Mucosa of descending colon (tissue), 3 donors: ENCODE measurements around the gene INPP5F. TPM values are rescaled to one million over a fixed set of nuclear protein-coding genes. Genes with fewer than 3 reads are reported as not detected.

Experiments used
- ATAC-seq: fragments of 200-7000 bp; cut with Tn5 transposase; one replicate; pipeline ENCODE4 v1.9.1; 2020; ENCODE audit warnings: mild to moderate bottlenecking, moderate library complexity
- DNase-seq, 3 donors: peaks; one replicate each; pipeline ENCODE4 v3.0.0-alpha.2; 2020
- H3K36me3 ChIP-seq: fragments of 200-600 bp; one replicate; pipeline ENCODE4 v1.8.0; 2021; ENCODE audit warnings: low read depth, mild to moderate bottlenecking
- H3K4me1 ChIP-seq: fragments of 200-600 bp; one replicate; pipeline ENCODE4 v1.8.0; 2021; ENCODE audit warnings: low read depth, mild to moderate bottlenecking
- H3K4me3 ChIP-seq: fragments of 200-600 bp; one replicate; pipeline ENCODE4 v1.8.0; 2021; ENCODE audit warnings: mild to moderate bottlenecking
- H3K9me3 ChIP-seq: fragments of 200-600 bp; one replicate; pipeline ENCODE4 v1.8.0; 2021; ENCODE audit warnings: mild to moderate bottlenecking
- intact Hi-C, 2 donors: fragments of 100-400 bp; cut with DNase I in 1 of 2; cut with micrococcal nuclease in 1 of 2; formaldehyde crosslinking; loops; one replicate each; pipeline versions ENCODE4 v1.11.0 to v1.11.1; 2022; cut with DNase I, micrococcal nuclease
- total RNA-seq, 3 donors: library from RNA; stranded (reverse); fragmentation: NEBNext Ultra II Directional in 2 of 3; extraction: Animal tissue kit (Norgen Biotek cat#: 25700) in 2 of 3; gene quantifications; one replicate each; pipeline versions ENCODE4 v1.2.1 to v1.2.4, GENCODE V29; 2021 to 2023
- TF ChIP-seq, protein P1 (sequence below): fragments of 200-600 bp; IDR thresholded peaks from one replicate; pipeline ENCODE4 v1.8.0; 2022; ENCODE audit warnings: antibody characterized with exemption, mild to moderate bottlenecking
- donor health status: DM: no; HTN: no; CAD: no; lungs with moderate emphysema.
- donor health status: DM: no; HTN: no; CAD: no.
- donor health status: DM: no; HTN: yes; CAD: no.

Gene INPP5F
- total RNA-seq, 3 donors from 2014 or later = 12.5 to 19.9 (median 13.2) TPM

- Histone ChIP-seq H3K4me1 (no peaks in the 10 kb centered on the region), H3K36me3 (no peaks in the 10 kb centered on the region), H3K4me3 (no peak overlapping the region), H3K9me3 (no peaks in the 10 kb centered on the region)
- intact Hi-C loops = loop anchor here in 1 of 2 donors (10.0 kb wide), 1 partner anchor 76 kb away; no protein-coding TSS in a partner anchor
- TF ChIP-seq, protein P1, sequence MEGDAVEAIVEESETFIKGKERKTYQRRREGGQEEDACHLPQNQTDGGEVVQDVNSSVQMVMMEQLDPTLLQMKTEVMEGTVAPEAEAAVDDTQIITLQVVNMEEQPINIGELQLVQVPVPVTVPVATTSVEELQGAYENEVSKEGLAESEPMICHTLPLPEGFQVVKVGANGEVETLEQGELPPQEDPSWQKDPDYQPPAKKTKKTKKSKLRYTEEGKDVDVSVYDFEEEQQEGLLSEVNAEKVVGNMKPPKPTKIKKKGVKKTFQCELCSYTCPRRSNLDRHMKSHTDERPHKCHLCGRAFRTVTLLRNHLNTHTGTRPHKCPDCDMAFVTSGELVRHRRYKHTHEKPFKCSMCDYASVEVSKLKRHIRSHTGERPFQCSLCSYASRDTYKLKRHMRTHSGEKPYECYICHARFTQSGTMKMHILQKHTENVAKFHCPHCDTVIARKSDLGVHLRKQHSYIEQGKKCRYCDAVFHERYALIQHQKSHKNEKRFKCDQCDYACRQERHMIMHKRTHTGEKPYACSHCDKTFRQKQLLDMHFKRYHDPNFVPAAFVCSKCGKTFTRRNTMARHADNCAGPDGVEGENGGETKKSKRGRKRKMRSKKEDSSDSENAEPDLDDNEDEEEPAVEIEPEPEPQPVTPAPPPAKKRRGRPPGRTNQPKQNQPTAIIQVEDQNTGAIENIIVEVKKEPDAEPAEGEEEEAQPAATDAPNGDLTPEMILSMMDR = no peak
- ATAC-seq = no peak
- DNase-seq = no peak
Measured at GRCh38 chr10:119758448-119759195, 32.8 kb downstream of the INPP5F start.

DNA sequence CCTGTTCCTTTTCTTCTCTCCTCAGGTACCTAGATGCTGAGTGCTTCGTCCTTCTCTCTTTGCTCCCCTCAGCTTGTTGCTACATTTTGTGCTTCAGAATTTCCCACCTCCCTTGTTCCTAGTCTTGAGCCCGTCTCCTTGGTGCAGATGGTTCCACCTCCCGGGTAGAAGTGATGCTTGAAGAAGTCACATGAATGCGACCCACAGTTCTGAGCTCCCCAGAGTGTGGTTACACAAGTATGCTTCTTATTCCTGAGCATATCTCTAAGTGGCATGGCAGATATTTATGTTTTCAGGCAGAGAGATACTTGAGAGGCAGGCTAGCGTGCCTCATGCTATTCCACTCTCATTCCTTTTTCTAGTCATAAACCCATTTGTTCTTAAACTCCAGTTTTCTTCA is 34.0 kb downstream of the INPP5F start:
- ATAC-seq (no peak), DNase-seq (no peak)
- intact Hi-C loops = loop anchor here in 1 of 2 donors (10.0 kb wide), 1 partner anchor 75 kb away; no protein-coding TSS in a partner anchor
- H3K36me3 ChIP-seq = no peaks in the 10 kb centered on the region
- no peaks in the 10 kb centered on the region for H3K9me3 ChIP-seq
- TF ChIP-seq, protein P1 = no peak
- H3K4me1 ChIP-seq = no peaks in the 10 kb centered on the region
- H3K4me3 ChIP-seq = no peak overlapping the region

GRCh38 chr10:119761106-119761505 is 35.3 kb downstream of the INPP5F start:
- no peaks in the 10 kb centered on the region for H3K36me3 ChIP-seq
- DNase-seq (no peak), ATAC-seq (peak; percentile 31)
- H3K9me3 ChIP-seq = no peaks in the 10 kb centered on the region
- H3K4me3 ChIP-seq = no peak overlapping the region
- no peaks in the 10 kb centered on the region for H3K4me1 ChIP-seq
- intact Hi-C loops = no loop called here
- TF ChIP-seq, protein P1 = no peak

GRCh38 chr10:119762035-119762434 is 36.2 kb downstream of the INPP5F start:
- DNase-seq = no peak
- Histone ChIP-seq H3K36me3 (no peaks in the 10 kb centered on the region), H3K4me3 (no peak overlapping the region), H3K9me3 (no peaks in the 10 kb centered on the region), H3K4me1 (no peaks in the 10 kb centered on the region)
- TF ChIP-seq, protein P1 = no peak
- ATAC-seq = no peak
- intact Hi-C loops = no loop called here

DNA sequence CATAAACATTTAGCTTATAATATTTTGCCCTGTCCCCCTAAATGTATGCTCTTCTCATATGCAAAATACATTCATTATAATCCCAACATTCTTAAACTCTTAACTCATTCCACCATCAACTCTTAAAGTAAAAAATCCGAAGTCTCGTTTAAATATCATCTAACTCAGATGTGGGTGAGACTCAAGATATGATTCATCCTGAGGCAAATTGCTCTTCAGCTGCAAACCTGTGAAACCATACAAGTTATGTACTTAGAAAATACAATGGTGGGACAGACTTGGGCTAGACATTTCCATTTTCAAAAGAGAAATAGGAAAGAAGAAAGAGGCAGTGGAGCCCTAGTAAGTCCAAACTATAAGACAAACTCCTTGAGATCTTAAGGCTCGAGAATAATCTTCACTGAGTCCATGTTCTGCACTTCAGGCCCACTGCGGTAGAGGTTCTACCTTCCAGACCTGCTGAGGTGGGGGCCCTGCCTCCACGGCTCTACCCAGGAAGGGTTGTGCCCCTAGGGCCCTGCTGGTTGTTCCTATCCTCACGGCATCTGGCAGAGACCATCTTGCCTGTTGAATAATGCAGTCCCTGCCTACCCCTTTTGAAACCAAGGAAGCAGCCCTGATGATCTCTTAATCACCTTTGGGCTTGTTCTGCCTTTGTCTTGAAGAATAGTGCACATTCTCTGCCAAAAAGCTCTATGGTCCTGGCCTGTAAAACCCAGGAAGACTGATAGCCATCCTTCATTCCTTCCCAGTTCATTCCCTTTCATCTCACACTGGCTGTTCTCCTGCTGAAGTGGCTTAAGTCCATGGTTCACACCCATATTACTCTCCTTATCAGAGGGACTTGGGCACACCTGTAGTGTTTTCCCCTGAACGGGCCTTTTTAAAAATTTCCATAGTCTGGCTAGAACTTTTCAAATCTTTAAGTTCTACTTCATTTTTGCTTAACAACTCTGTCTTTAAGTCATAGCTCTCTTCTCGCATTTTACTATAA is 37.3 kb downstream of the INPP5F start:
- Histone ChIP-seq H3K4me3 (no peak overlapping the region), H3K4me1 (no peaks in the 10 kb centered on the region), H3K36me3 (no peaks in the 10 kb centered on the region), H3K9me3 (no peaks in the 10 kb centered on the region)
- TF ChIP-seq, protein P1 = no peak
- intact Hi-C loops = no loop called here
- ATAC-seq (peak; percentile 39), DNase-seq (no peak)
